AG04449 (cell line): ENCODE measurements around the gene ANG.

Source experiments
- CTCF ChIA-PET: fragments of 350-600 bp; formaldehyde crosslinking; extraction: SDS; loops from one replicate; lab custom pipeline; 2021; ENCODE audit warnings: antibody characterized with exemption; lab: Yijun Ruan, JAX
- POLR2A ChIA-PET: fragments of 400-600, 350-600 bp; formaldehyde crosslinking; extraction: SDS; loops from one replicate; lab custom pipeline; 2020; ENCODE audit warnings: antibody characterized with exemption, inconsistent platforms; lab: Yijun Ruan, JAX
- DNase-seq: peaks from one replicate; pipeline ENCODE4 v3.0.0-alpha.2; 2010; ENCODE audit warnings: low read depth, low spot score
- H3K4me3 ChIP-seq: 2 replicates; pipeline ENCODE4 v1.5.1; 2011; ENCODE audit warnings: low read depth, mild to moderate bottlenecking, control low read depth, low read length
- CTCF ChIP-seq: IDR thresholded peaks from one replicate; pipeline ENCODE4 v1.5.1; 2011; ENCODE audit warnings: mild to moderate bottlenecking, moderate library complexity, low read length, control low read depth, inconsistent platforms; ENCODE audit not compliant: insufficient read depth; ENCODE audit errors: missing control alignments

ANG gene

DNA sequence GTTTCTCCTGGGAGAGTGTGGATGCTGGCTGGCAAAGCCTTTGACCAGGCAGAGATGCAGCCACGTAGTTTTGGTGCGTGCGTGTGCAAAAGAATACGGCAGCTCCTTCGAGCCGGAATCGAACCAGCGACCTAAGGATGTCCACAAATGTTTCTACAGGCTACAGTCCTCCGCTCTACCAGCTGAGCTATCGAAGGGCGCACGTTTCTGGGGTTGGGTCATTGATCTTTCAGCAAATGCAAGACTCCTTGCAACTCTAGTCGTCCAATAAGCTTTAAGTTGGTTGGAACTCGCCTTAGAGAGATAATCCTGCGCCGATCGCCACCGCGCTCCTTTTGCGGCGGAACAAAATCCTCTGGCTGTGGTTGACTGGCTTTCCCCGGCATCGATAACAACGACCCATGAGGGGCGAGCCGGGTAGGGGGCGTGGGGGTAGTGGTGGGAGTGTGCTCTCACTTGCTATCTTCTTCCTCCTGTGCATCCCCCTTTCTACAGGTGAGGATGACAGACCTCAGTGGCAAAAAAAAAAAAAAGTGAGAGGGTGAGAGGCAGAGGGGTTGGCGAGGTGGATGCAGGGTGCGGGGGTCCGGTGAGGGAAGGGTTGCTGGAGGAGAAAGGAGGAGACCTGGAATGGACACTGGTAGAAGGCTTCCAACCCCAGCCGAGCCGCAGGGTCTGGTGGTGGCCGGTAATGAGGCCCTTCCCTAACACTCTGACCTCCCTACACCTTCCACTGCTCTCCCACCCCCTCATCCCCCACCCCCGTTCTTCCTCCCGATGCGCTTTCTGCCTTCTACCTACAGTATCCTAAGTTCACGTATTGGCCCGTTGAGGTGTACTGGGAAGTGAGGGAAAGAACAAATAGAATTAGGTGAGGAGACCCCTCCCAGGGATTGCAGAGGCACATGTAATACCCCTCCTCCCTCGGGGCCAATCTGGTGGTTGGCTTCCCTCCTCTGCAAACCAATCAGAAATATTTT is 35.3 kb upstream of the ANG start:
- ChIA-PET CTCF (no interaction called here), POLR2A (interaction anchor here (0.6 kb wide), 1 partner anchor 834 kb away, joined by 5 read pairs; no protein-coding TSS in a partner anchor)
- peak overlapping the region; percentile 34 for H3K4me3 ChIP-seq
- TF ChIP-seq CTCF: no peak
- DNase-seq: no peak

DNA sequence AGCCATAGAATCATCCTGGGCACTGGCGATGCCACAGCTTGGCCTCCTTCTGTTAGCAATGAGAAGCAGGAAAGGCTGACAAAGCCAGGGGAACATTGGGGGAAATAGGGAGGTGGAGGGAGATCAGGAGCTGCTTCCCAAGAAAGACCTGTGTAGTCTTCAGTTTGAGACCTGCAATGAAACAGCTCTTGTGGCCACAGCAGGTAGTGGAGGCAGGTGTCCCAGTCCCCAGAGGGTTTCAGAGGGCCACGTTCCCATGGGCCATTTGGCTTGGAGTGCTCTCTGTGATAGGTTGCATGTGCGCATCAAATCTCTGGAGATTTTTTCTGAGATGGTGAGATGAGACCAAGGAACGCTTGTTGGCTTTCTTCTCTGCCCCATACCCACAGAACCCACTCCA is 32.7 kb upstream of the ANG start:
- TF ChIP-seq CTCF: no peak
- CTCF ChIA-PET: interaction anchor here (1.2 kb wide), 1 partner anchor 35 kb away, joined by 3 read pairs; no protein-coding TSS in a partner anchor
- DNase-seq: no peak
- POLR2A ChIA-PET: no interaction called here
- no peak overlapping the region for H3K4me3 ChIP-seq

GRCh38 chr14:20656274-20656673 is 32.3 kb upstream of the ANG start:
- H3K4me3 ChIP-seq: no peak overlapping the region
- DNase-seq: no peak
- CTCF ChIA-PET: interaction anchor here (1.2 kb wide), 1 partner anchor 34 kb away, joined by 3 read pairs; no protein-coding TSS in a partner anchor
- TF ChIP-seq CTCF: no peak
- POLR2A ChIA-PET: no interaction called here

- DNase-seq: no peak
- ChIA-PET POLR2A (no interaction called here), CTCF (interaction anchor here (1.2 kb wide), 1 partner anchor 18 kb away, joined by 3 read pairs; no protein-coding TSS in a partner anchor)
- no peak for TF ChIP-seq CTCF
- no peak overlapping the region for H3K4me3 ChIP-seq
These were observed 31.1 kb upstream of the ANG start for GRCh38 chr14:20657216-20658211.

DNA sequence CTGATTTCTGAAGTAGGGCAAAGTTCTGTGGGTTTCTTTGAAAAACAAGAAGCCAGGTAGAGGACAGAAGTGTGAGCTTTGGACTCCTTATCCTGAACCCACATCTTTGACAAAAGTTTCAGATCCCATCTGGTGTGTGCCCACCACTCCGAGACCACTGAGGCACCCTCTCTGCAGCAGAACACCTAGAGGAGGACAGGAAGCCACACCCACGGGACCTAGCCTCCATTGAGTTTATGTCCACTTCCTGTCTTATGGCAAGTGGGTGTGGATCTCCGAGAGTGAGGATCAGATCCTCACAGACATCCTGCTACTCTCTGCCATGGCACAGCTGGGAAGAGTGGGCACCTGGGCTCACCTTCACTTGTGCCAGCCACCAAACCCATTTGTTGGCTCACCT is 30.3 kb upstream of the ANG start:
- DNase-seq: no peak
- H3K4me3 ChIP-seq: no peak overlapping the region
- no peak for TF ChIP-seq CTCF
- POLR2A ChIA-PET: no interaction called here
- CTCF ChIA-PET: interaction anchor here (1.2 kb wide), 2 partner anchors 19 to 38 kb away, joined by 3 to 5 read pairs; no protein-coding TSS in a partner anchor
